Measurements from ENCODE around the gene ITGB6.
"Not testable (repeated sequence)": the region's sequence is repeated elsewhere in the genome, so short reads cannot be mapped to it uniquely, and the experiment has no call there.

Gene ITGB6

DNA sequence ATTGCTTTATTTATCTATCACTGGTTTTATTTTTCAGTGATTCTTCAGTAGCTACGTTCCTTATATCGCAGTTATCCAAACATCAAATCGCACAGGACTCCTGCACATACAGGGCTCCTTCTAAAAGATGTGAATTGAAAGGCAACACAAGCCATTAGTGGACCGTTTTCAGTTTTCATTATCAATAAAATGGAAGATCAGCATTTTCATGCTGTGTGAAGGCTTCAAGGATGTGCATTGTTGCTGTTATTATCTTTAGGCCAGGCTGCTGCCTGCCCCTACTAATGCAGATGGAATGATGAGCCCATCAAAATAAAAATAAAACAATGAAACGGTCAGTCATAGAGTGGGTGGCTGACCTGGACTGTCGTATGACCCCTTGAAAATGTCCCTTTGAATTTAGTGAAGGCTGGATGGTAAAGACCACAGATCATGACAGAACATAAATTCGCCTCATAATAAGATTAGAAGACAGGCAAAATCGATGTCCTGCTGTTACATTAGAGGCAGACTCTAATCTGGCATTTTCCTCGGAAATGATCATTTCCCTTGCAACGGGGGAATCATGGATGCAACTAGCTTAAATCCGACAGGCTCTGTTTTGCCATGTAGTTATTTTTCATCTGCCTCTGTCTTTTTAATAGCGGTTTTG lies 32.9 kb downstream of the ITGB6 start:
- no peak overlapping the region for H3K4me3 ChIP-seq (ENCODE audit: low read depth in 1 of 2, low read length in 2 of 2)
- H3K36me3 ChIP-seq (ENCODE audit: control insufficient read depth in 1 of 2, insufficient read depth in 2 of 2, low read length in 2 of 2) = peaks cover 2% of the 10 kb centered on the region in 2 donors
- no peaks in the 10 kb centered on the region for H3K9me3 ChIP-seq (ENCODE audit: control insufficient read depth in 1 of 2, low read length in 2 of 2)
- no peak overlapping the region for H3K9ac ChIP-seq (ENCODE audit: low read depth in 1 of 2, low read length in 2 of 2)
- no peaks in the 10 kb centered on the region for H3K27me3 ChIP-seq (ENCODE audit: control insufficient read depth in 1 of 2, insufficient read depth in 2 of 2, low read length in 2 of 2)
- no peak overlapping the region for H3K27ac ChIP-seq (ENCODE audit: low read depth, low read length)
- peaks cover 24 to 30% of the 10 kb centered on the region in 2 donors for H3K4me1 ChIP-seq (ENCODE audit: control insufficient read depth in 1 of 2, insufficient read depth in 2 of 2, low read length in 2 of 2)

DNA sequence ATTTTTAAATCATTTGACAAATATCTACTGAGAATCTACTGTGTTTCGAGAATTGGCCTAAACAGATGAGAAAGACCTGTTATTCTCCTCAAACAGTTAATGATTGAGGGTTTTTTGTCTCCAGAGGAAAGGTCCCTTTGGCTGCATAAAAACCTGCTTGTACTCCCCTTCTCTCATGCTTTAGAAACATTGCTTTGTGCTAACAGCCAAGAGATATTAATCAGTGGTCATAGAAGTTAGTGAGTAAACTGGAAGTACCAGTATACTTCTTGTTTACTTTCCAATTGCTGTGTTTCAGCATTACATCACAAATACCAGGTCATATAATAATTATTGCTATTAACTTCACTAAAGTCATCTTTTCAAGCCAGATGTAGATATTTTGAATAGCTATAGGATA lies 34.1 kb downstream of the ITGB6 start:
- Histone ChIP-seq H3K36me3 (ENCODE audit: control insufficient read depth in 1 of 2, insufficient read depth in 2 of 2, low read length in 2 of 2) (no peaks in the 10 kb centered on the region), H3K9me3 (ENCODE audit: control insufficient read depth in 1 of 2, low read length in 2 of 2) (no peaks in the 10 kb centered on the region), H3K27ac (ENCODE audit: low read depth, low read length) (no peak overlapping the region), H3K4me1 (ENCODE audit: control insufficient read depth in 1 of 2, insufficient read depth in 2 of 2, low read length in 2 of 2) (peaks cover 24 to 30% of the 10 kb centered on the region in 2 donors), H3K4me3 (ENCODE audit: low read depth in 1 of 2, low read length in 2 of 2) (no peak overlapping the region), H3K9ac (ENCODE audit: low read depth in 1 of 2, low read length in 2 of 2) (no peak overlapping the region), H3K27me3 (ENCODE audit: control insufficient read depth in 1 of 2, insufficient read depth in 2 of 2, low read length in 2 of 2) (no peaks in the 10 kb centered on the region)

DNA sequence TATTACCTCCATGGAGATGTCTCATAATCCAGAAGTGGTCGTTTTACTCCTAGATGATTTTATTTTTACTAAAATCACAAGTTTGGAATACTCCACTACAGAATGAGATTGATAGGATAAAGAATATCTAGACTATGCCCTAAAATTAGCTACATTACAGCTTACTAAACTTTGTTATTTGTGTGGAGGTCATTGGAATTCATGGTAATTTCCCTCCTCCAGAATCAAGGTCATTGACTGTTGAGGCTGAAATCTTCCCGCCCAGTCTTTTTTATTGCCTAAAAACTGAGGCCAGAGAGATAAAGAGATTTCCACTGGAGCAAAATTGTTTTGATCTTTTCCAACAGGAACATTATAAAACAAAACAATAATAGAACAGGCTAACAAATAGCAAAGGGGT lies 35.0 kb downstream of the ITGB6 start:
- no peaks in the 10 kb centered on the region for H3K27me3 ChIP-seq (ENCODE audit: control insufficient read depth in 1 of 2, insufficient read depth in 2 of 2, low read length in 2 of 2)
- H3K4me3 ChIP-seq (ENCODE audit: low read depth in 1 of 2, low read length in 2 of 2) = no peak overlapping the region
- H3K9ac ChIP-seq (ENCODE audit: low read depth in 1 of 2, low read length in 2 of 2) = no peak overlapping the region
- H3K4me1 ChIP-seq (ENCODE audit: control insufficient read depth in 1 of 2, insufficient read depth in 2 of 2, low read length in 2 of 2) = peaks cover 24 to 30% of the 10 kb centered on the region in 2 donors
- no peaks in the 10 kb centered on the region for H3K9me3 ChIP-seq (ENCODE audit: control insufficient read depth in 1 of 2, low read length in 2 of 2)
- no peaks in the 10 kb centered on the region for H3K36me3 ChIP-seq (ENCODE audit: control insufficient read depth in 1 of 2, insufficient read depth in 2 of 2, low read length in 2 of 2)
- H3K27ac ChIP-seq (ENCODE audit: low read depth, low read length) = no peak overlapping the region

DNA sequence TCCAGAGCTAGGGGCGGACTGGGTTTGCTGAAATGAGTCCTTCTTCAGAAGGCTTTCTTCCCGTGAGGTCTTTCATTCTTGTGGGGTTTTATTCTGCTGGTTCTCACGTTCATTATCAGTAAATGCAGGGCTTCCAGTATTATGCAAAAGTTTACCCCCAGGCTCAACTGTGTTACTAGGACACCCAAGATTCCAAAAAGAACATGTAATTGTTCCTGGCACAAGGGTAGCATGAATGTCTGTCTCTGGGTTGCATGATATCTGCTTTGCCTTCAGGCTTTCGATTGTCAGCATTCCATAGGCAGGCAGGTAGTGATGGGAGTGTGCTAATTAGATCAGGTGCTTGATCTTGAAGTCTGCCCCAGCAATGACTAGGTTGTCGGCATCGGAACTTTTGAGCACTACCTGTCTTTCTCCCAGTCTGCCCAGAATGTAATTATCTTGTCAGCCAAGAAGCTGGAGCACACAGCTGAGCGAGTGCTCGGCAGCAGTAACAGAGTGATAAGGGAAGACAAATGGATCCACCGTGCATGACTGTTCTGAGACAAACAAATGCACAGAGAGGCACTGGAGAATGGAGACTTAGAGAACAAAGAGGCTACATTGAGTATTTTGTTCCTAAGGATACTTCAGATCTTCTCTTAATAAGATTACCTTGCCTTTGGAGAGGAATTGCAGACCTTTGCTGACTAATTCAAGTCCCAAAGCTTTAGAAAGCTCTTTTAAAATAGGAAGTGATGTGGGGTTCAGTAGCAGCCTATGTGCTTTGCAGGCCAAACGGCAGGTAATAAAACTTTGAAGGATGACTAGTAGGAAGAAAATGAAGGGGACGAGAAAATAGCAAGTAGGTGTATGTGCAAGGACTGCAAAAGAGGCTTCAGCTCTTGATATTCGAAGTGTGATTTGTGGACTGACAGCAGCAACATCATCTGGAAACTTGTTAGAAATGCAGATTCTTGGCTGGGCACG lies 41.9 kb downstream of the ITGB6 start:
- Histone ChIP-seq H3K27ac (ENCODE audit: low read depth, low read length) (no peak overlapping the region), H3K27me3 (ENCODE audit: control insufficient read depth in 1 of 2, insufficient read depth in 2 of 2, low read length in 2 of 2) (no peaks in the 10 kb centered on the region), H3K9me3 (ENCODE audit: control insufficient read depth in 1 of 2, low read length in 2 of 2) (no peaks in the 10 kb centered on the region), H3K9ac (ENCODE audit: low read depth in 1 of 2, low read length in 2 of 2) (no peak overlapping the region), H3K36me3 (ENCODE audit: control insufficient read depth in 1 of 2, insufficient read depth in 2 of 2, low read length in 2 of 2) (peaks cover 0 to 7% of the 10 kb centered on the region in 2 donors), H3K4me1 (ENCODE audit: control insufficient read depth in 1 of 2, insufficient read depth in 2 of 2, low read length in 2 of 2) (no peaks in the 10 kb centered on the region), H3K4me3 (ENCODE audit: low read depth in 1 of 2, low read length in 2 of 2) (no peak overlapping the region)

DNA sequence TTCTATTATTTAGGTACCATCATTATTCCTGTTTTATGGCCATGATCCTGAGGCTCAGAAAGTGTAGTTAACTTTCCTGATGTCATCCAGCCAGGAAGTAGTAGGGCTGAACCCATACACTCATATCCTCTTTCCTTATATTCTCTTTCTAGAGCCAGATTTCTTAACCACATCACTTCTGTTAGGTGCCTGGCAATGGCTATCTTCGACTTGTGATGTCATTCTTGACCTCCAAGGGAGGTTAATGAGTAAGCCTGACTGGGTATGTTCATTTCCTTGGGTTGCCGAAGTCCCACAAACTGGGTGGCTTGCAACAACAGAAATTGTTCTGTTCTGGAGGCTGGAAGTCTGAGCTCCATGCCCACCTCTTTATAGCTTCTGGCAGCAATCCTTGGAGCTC lies 43.4 kb downstream of the ITGB6 start:
- H3K4me3 ChIP-seq (ENCODE audit: low read depth in 1 of 2, low read length in 2 of 2) = no peak overlapping the region
- H3K9me3 ChIP-seq (ENCODE audit: control insufficient read depth in 1 of 2, low read length in 2 of 2) = no peaks in the 10 kb centered on the region
- H3K4me1 ChIP-seq (ENCODE audit: control insufficient read depth in 1 of 2, insufficient read depth in 2 of 2, low read length in 2 of 2) = no peaks in the 10 kb centered on the region
- H3K9ac ChIP-seq (ENCODE audit: low read depth in 1 of 2, low read length in 2 of 2) = no peak overlapping the region
- H3K27ac ChIP-seq (ENCODE audit: low read depth, low read length) = no peak overlapping the region
- H3K27me3 ChIP-seq (ENCODE audit: control insufficient read depth in 1 of 2, insufficient read depth in 2 of 2, low read length in 2 of 2) = no peaks in the 10 kb centered on the region
- H3K36me3 ChIP-seq (ENCODE audit: control insufficient read depth in 1 of 2, insufficient read depth in 2 of 2, low read length in 2 of 2) = peaks cover 0 to 7% of the 10 kb centered on the region in 2 donors

DNA sequence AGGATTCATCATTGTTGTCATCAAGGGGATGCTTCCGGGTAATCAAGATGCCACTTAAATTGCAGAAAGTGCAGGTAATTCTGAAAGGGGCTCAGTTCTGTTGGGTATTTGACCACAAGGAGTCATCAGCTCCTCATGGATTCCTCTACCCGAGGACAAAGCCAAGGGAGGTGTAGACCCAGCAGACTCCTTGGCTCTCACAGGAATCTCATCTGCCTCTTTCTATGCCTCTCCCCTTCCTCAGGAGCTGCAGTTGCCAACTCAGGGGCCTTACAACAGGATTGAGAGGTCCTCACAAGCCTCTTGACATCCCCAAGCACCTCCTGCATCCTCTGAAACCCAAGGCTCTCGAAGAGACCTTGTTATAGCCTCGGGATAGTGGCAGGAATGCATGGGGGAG lies 44.0 kb downstream of the ITGB6 start:
- Histone ChIP-seq H3K27ac (ENCODE audit: low read depth, low read length) (no peak overlapping the region), H3K9ac (ENCODE audit: low read depth in 1 of 2, low read length in 2 of 2) (no peak overlapping the region), H3K27me3 (ENCODE audit: control insufficient read depth in 1 of 2, insufficient read depth in 2 of 2, low read length in 2 of 2) (no peaks in the 10 kb centered on the region), H3K4me3 (ENCODE audit: low read depth in 1 of 2, low read length in 2 of 2) (no peak overlapping the region), H3K9me3 (ENCODE audit: control insufficient read depth in 1 of 2, low read length in 2 of 2) (no peaks in the 10 kb centered on the region), H3K4me1 (ENCODE audit: control insufficient read depth in 1 of 2, insufficient read depth in 2 of 2, low read length in 2 of 2) (no peaks in the 10 kb centered on the region), H3K36me3 (ENCODE audit: control insufficient read depth in 1 of 2, insufficient read depth in 2 of 2, low read length in 2 of 2) (peaks cover 0 to 7% of the 10 kb centered on the region in 2 donors)

DNA sequence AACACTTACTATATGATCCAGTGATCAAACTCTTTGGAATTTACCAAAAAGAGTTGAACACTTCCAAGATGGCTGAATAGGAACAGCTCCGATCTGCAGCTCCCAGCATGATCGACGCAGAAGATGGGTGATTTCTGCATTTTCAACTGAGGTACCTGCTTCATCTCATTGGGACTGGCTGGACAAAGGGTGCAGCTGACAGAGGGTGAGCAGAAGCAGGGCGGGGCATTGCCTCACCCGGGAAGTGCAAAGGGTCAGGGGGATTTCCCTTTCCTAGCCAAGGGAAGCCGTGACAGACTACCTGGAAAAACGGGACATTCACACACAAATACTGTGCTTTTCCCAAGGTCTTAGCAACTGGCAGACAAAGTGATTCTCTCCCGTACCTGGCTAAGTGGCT lies 51.7 kb downstream of the ITGB6 start:
- H3K36me3 ChIP-seq (ENCODE audit: control insufficient read depth in 1 of 2, insufficient read depth in 2 of 2, low read length in 2 of 2); H3K9ac ChIP-seq (ENCODE audit: low read depth in 1 of 2, low read length in 2 of 2); H3K27ac ChIP-seq (ENCODE audit: low read depth, low read length); H3K4me1 ChIP-seq (ENCODE audit: control insufficient read depth in 1 of 2, insufficient read depth in 2 of 2, low read length in 2 of 2); H3K4me3 ChIP-seq (ENCODE audit: low read depth in 1 of 2, low read length in 2 of 2); H3K27me3 ChIP-seq (ENCODE audit: control insufficient read depth in 1 of 2, insufficient read depth in 2 of 2, low read length in 2 of 2); H3K9me3 ChIP-seq (ENCODE audit: control insufficient read depth in 1 of 2, low read length in 2 of 2): not testable (repeated sequence)

DNA sequence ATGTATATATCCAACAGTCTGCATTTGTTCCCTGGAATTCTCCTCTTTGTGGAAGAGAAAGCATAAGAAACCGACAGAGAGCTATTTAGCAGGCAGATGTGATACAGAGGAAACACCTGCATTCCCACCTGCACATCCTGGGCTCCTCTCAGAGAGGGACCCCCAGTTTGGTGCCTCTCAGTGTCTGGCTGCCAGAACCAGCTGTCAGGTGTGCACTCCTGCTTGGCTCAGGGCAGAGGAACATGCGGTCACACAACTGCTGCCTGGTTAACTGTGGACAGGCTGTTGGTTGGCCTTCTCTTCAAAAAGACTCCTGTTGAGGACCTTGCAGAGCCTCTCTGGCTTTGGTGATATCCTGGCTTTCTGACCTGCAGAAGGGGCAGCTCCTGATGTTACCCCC lies 54.6 kb downstream of the ITGB6 start:
- H3K4me1 ChIP-seq (ENCODE audit: control insufficient read depth in 1 of 2, insufficient read depth in 2 of 2, low read length in 2 of 2) = peaks cover under 1 to 2% of the 10 kb centered on the region in 2 donors
- no peaks in the 10 kb centered on the region for H3K27me3 ChIP-seq (ENCODE audit: control insufficient read depth in 1 of 2, insufficient read depth in 2 of 2, low read length in 2 of 2)
- no peak overlapping the region for H3K27ac ChIP-seq (ENCODE audit: low read depth, low read length)
- H3K36me3 ChIP-seq (ENCODE audit: control insufficient read depth in 1 of 2, insufficient read depth in 2 of 2, low read length in 2 of 2) = peaks cover 0 to 9% of the 10 kb centered on the region in 2 donors
- H3K9ac ChIP-seq (ENCODE audit: low read depth in 1 of 2, low read length in 2 of 2) = no peak overlapping the region
- H3K9me3 ChIP-seq (ENCODE audit: control insufficient read depth in 1 of 2, low read length in 2 of 2) = no peaks in the 10 kb centered on the region
- no peak overlapping the region for H3K4me3 ChIP-seq (ENCODE audit: low read depth in 1 of 2, low read length in 2 of 2)

DNA sequence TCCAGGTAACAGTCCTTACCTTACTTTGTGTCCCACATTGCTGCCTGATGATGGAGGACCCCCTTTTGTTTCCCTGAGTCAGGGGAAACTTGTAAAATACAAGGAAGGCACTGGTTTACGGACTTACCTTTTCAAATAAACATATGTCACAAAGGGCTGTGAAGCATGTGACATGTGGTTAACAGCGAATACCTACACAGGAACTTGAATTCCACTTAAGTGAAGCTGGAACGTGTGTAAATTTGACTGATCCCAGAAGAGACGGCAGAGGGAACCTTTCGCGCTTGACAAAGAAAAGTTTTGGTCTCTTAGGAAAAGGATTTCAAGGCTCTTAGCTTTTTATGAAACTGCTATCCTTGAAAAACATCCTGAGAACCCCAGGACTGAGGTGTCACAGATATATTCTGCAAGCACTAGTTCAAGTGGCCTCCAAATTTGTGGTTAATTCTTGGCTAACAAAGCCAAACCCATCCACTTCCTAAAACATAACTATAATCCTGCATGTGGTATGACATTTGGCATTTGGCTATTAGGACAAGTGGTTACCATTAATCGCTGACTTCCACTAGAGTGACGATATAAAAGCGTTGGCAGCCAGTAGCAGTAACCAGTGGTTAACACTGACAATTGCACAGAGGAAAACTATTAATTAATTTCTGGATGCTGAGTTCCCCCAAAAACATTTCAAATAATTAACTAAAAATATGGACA lies 55.6 kb downstream of the ITGB6 start:
- no peaks in the 10 kb centered on the region for H3K9me3 ChIP-seq (ENCODE audit: control insufficient read depth in 1 of 2, low read length in 2 of 2)
- peaks cover 0 to 9% of the 10 kb centered on the region in 2 donors for H3K36me3 ChIP-seq (ENCODE audit: control insufficient read depth in 1 of 2, insufficient read depth in 2 of 2, low read length in 2 of 2)
- H3K27me3 ChIP-seq (ENCODE audit: control insufficient read depth in 1 of 2, insufficient read depth in 2 of 2, low read length in 2 of 2) = no peaks in the 10 kb centered on the region
- H3K4me1 ChIP-seq (ENCODE audit: control insufficient read depth in 1 of 2, insufficient read depth in 2 of 2, low read length in 2 of 2) = peaks cover 6 to 10% of the 10 kb centered on the region in 2 donors
- no peak overlapping the region for H3K4me3 ChIP-seq (ENCODE audit: low read depth in 1 of 2, low read length in 2 of 2)
- no peak overlapping the region for H3K27ac ChIP-seq (ENCODE audit: low read depth, low read length)
- H3K9ac ChIP-seq (ENCODE audit: low read depth in 1 of 2, low read length in 2 of 2) = no peak overlapping the region

DNA sequence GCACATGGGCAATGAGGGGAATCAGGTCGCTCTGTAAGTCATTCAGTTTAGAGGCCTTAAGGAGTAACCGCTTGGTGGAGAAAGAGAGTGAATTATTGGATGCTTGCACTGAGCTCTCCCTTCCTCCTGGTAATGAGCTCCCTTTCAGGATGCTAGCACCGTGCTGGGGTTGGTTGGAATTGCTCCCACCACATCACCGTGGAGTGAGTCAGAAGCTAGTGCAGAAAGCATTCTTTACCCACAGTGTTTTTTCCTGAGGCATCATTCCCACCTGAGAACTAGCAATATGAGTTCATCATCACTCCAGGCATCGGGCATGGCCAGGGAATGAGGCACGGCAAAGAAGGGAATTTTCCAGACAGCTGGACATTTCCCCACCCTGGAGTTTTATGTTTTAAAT lies 57.6 kb downstream of the ITGB6 start:
- Histone ChIP-seq H3K27me3 (ENCODE audit: control insufficient read depth in 1 of 2, insufficient read depth in 2 of 2, low read length in 2 of 2) (no peaks in the 10 kb centered on the region), H3K36me3 (ENCODE audit: control insufficient read depth in 1 of 2, insufficient read depth in 2 of 2, low read length in 2 of 2) (peaks cover under 1 to 11% of the 10 kb centered on the region in 2 donors), H3K4me3 (ENCODE audit: low read depth in 1 of 2, low read length in 2 of 2) (no peak overlapping the region), H3K4me1 (ENCODE audit: control insufficient read depth in 1 of 2, insufficient read depth in 2 of 2, low read length in 2 of 2) (peaks cover 6 to 10% of the 10 kb centered on the region in 2 donors), H3K9me3 (ENCODE audit: control insufficient read depth in 1 of 2, low read length in 2 of 2) (no peaks in the 10 kb centered on the region), H3K27ac (ENCODE audit: low read depth, low read length) (no peak overlapping the region), H3K9ac (ENCODE audit: low read depth in 1 of 2, low read length in 2 of 2) (no peak overlapping the region)

Measured in duodenal mucosa (tissue), 2 donors.